Ovary (tissue), 1 donor: ENCODE results near the gene NOL3.

ENCODE experiments used
- EP300 ChIP-seq: sonication (generic); formaldehyde crosslinking; IDR thresholded peaks from one replicate; pipeline ENCODE4 v1.6.1; 2017; ENCODE audit warnings: antibody characterized with exemption
- POLR2A ChIP-seq: fragments of 450-650 bp; IDR thresholded peaks from one replicate; pipeline ENCODE4 v1.6.1; 2017; ENCODE audit warnings: antibody characterized with exemption, mild to moderate bottlenecking, moderate library complexity

DNA sequence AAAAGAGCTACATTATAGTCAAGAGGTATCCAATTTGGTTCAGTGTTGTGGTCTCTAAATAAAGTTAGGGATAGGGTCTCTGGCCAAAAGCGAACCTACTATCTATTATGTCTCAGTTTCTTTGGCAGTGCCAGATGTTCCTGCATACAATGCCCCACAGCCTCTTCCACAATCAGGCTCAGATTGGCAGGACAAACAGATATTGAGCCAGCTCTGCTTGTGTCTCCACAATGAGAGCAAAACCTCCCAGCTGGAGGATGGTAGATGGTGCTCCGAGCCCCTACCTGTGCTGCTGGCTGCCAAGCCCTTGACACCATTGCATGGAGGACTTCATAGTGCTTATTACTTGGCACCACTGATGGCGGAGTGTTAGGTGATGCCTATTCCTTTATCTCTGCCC, 40.9 kb upstream of the NOL3 start:
- TF ChIP-seq POLR2A (no peak), EP300 (no peak)
